ENCODE measurements around the gene TSPAN17.

TSPAN17 gene

DNA sequence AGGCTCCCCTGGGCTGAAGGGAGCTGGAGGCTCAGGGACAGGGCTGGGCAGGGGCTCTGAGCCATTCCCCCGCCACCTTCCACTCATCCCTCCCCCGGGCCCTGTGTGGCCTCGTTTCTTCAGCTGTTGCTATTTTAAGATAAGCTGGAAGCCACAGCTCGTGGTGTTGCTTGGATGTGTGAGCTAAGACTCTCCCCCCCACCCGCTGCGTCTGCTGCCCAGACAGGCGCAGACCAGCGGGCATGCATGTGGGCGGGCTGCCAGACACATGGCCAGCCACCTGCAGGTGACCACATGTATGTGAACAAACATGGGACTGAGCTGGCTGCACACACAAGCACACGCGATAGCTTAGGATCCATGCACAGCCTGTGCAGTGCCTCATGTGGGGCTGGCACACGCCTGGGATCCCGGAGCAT, 25.6 kb upstream of the TSPAN17 start:
- no peak for FAIRE-seq

DNA sequence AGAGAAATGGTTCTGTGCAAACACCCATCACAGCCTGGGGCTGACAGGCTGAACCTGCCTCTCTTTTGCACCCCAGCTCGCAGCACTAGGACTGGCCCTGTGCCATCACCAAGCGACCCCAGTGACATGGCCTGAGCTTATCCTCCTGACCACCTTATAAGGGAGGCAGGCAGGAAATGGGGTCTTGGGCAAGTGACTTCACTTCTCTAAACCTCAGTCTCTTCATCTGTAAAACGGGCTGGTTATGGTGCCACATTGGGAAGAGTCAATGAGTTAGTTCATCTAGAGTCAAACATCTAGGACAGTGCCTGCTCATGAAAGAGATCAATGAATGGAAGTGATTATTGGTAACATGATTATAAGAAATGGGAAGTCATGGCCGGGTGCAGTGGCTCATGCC, 23.1 kb upstream of the TSPAN17 start:
- no peak for FAIRE-seq

DNA sequence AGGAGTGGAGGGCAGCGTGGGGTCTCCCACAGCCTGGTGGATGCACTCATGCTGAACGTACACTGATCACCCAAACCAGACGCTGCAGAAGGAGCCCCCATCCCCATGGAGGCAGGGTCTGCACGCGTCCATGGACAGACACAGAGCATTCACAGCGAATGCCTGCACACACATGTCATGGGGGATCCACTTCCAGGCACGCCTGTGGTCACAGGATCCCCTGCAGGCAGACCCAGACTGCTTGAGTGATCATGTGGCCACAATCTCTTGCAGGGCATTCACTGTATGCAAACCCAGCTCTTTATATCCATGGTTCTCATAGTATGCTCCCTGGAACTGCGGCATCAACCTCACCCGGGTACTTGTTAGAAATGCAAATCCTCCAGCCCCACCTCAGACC, 22.3 kb upstream of the TSPAN17 start:
- FAIRE-seq: no peak

DNA sequence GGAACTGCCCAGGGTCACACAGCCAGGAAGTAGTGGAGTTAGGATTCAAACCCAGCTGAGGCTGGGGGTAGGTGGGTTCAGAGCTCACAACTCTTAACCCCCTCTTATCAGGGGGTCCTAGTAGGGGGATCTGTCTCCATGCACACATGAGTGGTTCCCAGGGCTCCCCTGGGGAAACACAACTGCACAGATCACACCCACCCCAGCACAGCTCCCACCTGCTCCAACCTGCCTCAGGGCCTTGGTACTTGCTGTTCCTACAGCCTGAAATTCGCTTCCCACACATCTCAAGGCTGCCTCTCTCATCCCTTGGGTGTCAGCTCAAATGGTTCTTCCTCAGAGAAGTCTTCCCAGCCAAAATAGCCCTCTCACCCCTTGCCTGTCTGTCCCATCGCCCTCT, 21.8 kb upstream of the TSPAN17 start:
- FAIRE-seq: no peak

DNA sequence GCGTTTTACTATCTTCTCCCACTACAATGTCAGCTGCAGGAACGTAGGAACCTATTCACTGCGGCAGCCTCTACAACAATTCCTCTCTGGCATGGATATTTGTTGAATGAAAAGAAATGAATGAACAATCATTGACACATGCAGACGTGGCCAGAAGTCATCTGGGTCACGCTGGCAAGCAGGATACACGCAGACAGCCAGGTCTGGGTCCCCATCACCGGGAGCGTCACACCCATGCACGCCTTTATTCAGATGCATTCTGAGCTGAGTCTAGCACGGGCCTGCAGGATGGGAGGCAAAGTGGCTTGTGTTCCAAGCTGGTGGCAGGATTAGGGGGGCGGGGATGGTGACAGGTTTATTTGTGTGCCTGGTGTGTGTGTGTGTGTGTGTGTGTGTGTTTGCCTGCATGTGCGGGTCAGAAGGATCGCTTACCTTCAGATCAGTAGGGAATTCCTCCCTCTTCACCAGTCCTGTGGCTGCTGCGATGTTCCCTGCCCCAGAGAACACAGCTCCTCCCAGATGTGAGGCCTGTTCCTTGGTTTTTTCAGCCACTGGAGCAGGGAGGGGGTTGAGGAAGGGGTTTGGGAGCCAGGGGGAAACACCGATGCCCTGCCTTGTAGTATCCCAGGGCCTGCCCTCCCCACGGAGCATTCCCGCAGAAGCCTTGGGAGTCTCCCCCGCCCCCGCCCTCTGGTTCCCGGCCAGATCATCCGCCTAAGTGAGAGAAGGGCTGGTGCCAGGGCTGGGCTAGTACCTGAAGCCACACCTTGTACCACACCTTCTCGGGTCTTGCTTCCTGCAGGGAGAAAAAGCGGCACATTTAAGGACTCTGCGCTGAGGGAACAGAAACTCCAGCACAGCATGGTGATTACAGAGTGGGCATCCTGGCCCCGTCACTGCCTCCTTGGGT, 21.1 kb upstream of the TSPAN17 start:
- no peak for FAIRE-seq

DNA sequence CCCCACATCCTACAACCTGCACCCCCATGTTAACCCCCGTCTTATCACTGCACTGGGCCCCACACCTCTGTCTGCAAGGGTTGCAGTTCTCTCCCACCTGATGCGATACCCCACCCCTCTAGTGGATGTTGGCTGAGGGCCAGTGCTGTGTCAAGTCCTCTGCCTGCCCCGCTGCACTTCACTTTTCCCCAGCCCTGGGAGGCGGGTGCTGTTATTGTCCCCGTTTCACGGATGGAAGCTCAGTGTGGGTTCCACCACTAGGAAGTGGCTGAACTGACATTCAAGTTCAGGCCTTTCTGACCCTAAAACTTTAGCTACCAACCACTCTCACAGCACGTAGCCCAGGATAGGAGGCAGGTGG, 20.4 kb upstream of the TSPAN17 start:
- no peak for FAIRE-seq

DNA sequence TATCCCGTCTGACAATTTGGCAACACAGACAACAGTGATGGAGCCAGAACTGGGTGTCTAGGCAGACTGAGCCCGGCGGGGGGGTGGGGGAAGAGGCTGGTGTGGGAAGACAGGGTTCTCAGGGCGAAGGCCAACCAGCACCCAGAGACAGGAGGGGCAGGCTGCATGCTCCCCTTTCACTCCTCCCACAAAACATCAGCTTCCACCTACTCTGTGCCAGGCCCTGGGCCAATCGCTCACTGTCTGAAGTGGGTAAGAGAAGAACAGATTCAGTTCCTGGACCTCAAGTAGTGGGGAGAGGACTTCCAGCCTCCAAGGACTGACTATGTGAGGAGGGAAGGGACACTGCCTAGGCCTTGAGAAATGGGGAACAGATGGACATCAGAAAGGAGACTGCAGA, 19.7 kb upstream of the TSPAN17 start:
- FAIRE-seq: no peak

DNA sequence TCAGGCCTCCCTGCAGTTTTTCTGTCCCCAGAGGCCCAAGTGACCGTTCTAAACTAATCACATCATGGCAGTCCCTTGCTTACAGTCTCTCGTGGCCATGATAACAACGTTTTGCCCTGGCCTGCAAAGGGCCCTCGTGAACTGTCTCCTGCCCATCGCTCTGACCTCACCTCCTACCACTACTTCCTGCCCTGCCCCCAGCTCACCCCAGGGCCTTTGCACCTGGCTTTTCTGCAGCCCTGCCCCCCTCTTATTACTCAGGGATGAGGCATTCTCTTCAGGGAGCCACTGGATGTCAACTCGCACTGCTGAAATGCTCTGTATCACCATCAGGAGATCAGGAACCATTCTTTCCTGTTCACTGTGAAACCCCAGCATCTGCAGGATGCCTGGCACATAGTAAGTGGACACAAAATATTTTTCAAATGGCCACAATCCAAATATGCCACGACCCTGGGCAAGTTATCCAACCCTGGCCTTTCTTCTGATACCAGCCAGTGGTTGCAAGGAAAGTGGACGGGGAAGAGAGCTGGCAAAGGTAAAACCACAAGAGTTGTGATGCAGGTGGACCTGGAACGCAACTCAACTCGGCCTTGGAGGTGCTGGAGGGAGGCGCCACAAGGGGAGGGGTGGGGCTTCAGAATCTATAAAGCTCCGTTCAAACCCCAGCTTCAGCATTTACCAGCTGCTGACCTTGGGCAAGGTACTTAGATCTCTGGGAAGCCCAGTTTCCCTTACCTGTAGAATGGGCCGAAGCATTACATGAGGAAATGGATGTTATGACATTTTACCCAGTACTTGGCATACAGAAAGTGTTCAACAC, 18.7 kb upstream of the TSPAN17 start:
- FAIRE-seq: no peak

DNA sequence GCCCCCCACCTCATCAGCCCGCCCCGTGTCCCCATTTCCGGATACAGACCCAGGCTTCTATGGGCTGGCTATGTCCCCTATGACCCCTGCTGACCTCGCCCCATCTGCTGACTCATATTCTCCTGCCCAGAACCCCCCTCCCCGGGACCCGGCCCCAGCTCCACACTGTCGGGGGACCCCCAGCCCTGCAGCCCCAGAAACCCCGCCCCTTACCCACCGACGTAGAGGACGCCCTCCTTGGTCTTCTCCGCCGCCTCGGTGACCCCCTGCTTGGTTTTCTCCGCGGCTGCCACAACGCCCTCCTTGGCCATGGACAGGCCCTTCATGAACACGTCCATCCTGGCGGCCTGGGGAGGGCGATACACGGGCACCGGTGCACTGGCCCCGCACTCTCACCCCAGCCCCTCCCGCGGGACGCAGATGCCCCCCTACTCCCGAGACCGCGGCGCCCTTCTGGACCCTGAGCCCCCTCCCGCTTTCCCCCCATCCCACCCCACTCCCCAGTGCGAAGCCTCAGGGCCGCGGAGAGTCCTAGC, 17.9 kb upstream of the TSPAN17 start:
- FAIRE-seq: no peak

DNA sequence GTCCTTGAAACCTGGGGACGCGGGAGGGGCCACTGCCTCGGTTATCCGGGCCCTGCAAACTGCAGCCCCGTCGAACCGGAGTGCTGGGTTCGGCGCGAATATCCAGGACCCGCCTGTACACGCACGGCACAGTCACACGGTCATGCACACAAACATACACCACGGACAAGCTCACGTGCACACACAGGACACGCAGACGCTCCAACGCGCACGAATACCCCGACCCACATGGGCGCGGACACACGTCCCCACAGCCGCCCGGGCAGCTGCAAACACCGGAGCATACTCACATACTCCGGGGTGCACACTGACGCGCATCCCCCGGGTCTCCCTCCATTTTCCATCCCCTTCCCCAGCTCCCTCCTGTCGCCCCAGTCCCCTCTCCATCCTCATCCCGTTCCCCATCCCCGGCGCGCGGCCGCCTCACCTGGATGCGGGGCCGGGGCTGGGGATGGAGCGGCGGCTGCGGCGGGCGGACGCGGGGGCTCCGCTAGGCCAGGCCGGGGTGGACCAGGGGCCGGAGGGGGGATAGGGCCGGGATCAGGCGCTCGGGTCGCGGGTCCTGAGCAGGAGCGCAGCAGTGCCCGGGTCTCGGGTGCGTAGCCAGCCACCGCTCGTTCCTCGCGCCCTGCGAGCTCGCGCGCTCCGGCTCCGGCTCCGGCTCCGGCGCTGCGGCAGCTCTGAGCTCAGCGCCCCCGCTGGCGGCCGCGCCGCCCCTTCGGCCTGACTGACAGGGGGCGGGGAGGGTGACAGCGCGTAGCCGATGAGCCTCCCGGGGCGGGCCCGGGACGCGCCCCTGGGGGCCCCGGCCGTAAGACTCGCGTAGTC, 17.2 kb upstream of the TSPAN17 start, which contains the start of the genes EIF4E1B and SNCB:
EIF4E1B (plus strand) TSS at position 823 of the 828 bp plus-strand sequence. CDS start 12,113 bp downstream, outside the sequence.
SNCB (minus strand) TSS at position 682 of the 828 bp plus-strand sequence. CDS start 880 bp downstream, outside the sequence.
- FAIRE-seq: no peak

DNA sequence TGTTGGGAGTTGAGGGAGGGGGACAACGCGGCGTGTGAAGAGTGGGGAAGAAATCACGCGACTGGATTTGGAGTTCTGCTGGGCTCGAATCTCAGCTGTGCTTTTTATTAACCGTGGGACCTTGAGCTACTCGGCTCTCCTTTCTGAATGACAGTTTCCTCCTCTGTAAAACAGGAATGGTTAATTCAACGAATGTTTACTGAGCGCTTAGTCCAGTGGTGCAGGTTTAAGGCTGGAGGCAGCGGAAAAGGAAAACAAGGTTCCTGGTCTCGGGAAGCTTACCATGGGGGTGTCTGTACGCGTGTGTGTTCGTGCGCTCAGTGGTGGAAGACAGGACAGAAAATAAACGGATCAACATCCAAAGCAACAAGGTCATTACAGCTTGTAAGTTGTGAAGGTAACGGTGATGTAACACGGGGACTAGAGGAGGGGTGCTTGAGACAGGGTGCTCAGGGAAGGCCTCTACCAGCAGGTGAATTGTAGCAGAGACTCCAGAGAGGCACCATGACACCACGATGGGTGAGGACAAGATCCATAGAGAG, 16.5 kb upstream of the TSPAN17 start:
- FAIRE-seq: no peak

DNA sequence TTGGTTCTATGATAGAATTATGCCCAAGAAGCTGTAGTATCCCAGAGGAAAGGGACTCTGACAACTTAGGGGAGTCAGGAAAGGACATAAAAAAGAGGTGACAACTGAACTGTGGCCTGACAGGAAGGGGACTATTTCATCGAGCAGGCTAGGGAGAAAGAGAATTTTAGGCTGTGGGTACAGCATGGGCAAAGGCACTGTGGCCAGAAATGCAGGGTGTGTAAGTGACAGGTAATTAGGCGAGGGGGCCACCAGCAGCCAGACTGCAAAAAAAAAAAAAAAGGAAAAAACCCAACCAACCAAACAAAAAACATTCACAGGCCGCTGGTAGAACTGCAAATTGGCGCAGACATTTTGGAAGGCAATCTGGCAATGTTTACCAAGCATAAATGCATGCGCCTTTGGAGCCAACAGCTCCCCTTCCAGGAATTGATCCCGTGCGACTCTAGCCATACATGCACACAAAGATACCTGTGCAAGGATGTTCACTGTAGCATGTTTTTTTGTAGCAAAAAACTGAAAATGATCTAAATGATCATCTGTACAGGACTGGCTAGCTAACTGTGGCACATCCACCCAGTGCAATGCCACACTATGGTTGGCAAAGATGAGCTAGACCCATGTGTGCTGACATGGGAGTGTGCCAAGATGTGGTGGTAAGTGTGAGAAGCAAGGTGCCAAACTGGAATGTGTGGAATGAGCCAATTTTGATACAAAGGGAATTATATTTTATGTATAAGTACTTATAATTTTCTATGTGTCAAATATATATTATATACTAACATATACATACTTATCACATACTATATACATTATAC, 15.7 kb upstream of the TSPAN17 start:
- no peak for FAIRE-seq

DNA sequence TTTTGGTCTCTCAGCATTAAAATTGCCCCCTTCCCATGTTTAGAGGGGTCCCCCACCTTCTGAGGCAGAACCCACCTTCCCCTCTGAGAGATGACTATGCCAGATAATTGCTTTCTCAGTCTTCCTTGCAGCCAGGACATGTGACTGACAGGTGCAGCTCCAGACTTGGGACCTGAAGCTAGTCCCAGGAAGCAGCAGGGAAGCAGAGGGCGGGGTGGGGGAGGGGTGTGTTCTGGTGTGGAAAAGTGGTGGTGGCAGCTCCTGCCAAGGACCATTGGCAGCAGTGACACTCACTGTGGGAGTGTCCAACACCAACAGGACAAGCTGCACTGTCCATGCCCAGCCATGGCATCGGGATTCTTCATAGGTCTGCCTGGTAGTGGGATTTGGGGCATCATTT, 14.5 kb upstream of the TSPAN17 start:
- FAIRE-seq: no peak

DNA sequence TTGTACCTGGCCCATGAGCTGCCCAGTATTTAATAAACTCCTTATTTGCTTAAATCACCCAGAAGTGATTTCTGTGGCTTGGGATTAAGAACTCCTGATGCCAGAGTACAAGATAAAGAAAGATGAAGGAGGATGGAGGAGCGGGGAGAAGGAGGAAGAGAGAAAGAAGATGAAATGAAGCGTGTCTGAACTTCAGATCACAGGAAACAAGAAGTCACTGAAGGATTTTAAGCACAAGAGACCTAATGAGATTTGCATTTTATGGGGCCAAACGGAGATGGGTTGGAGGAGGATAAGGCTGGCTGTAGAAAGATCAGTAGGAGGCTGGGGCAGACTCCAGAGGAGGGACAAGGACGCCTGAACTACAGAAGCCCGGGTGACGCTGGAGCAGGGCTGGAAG, 13.7 kb upstream of the TSPAN17 start:
- no peak for FAIRE-seq

DNA sequence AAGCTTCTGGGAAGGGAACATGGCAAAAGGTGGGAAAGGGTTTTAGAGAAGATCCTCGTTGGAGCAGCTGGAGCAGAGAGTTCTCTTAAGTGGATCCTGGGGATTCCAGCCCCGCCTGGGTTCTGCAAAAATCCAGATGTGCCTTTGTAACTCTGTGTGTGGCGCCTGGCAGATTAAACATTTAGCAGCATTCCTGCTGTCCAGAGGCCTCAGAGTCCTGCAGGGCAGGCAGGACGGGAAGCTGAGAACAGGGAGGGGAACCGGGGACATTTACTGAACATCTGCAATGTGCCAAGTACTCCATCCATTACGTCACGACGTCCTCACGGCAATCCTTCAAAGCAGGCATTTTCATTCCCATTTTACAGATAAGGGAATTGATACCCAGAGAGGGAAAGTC, 10.9 kb upstream of the TSPAN17 start:
- no peak for FAIRE-seq

DNA sequence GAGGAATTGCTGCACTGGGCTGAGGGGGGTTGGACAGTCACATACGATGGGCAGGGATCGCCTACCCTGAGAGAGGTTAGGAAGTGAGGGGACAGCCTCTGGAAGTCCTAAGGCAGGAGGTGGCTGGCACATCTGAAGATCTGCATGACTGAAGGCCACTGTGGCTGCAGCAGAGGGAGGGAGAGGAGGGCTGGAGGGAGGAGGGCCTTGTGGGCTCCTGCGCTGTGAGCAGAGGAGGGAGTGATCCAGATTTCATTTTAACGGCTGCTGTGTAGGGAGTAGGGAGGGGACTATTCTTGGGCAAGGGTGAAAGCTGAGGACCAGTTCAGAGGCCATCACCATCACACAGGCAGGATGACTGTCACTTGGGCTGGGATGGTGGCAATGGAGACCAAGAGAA, 9.7 kb upstream of the TSPAN17 start:
- no peak for FAIRE-seq

DNA sequence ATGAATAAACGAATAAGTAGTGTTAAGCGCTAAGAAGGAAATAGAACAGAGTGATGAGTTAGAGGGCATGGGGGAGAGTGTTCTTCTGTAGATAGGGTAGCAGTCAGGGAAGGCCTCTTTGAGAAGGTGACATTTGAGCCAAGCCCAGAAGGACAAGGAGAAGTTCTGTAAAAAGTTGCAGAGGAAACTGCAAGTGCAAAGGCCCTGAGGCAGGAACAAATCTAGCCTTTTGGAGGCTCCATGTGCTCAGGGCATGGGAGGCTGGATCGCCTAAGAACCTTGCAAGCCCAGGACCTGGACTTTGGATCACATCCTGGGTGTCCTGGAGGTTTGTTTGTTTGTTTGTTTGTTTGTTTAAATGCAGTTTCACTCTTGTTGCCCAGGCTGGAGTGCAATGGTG, 8.8 kb upstream of the TSPAN17 start:
- no peak for FAIRE-seq

DNA sequence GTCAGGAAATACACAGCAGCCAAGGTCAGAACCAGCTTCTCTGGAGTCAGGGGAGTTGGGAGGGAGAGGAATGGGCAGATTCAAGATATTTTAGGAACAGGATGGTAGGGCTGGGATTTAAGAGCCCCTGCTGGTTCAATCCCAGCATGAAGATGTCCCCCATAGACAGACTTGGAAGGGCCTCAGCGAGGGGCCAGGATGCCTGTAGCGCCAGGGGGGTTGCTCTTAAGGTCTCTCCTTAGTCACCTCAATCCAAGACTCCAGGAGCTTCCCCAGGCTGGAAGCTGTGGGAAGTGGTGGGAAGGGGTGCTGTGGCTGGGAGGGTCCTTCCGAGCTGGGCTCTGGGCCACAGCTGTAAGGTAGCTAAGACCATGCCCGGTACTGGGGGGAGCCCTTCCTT, 8.1 kb upstream of the TSPAN17 start:
- no peak for FAIRE-seq

DNA sequence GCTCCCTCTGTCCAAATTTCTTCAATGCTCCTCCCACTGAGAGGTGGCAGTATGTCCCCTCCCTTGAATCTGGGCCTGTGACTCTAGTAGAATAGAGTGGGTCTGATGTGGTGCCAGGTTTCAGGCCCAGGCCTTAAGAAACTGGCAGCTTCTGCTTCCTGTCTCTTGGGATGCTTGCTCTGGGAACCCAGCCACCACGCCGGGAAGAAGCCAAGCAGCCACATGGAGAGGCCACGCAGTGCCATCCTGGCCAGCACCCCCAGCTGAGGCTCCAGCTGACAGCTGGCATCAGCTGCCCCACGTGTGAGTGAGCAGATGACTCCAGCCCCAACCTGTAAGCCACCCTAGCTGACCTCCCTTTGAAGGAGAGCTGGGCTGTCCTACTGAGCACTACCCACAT, 7.3 kb upstream of the TSPAN17 start:
- FAIRE-seq: no peak

DNA sequence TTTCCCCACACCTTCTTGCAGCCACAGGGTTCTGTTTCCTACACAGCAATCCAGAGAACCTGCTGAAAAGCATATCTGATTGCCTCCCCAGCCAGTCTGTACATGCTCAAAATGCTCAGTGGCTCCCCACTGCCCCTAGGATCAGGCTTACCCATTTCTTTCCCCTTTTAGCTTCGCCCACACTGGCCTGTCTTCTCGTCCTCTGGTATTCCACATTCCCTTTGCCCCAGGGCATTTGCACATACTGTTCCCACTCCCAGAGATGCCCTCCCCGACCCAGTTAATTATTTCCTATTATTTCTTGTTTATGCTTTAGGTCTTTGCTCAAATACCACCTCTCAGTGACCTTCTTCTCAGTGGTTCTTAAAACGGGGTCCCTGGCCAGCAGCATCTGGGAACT, 6.7 kb upstream of the TSPAN17 start:
- no peak for FAIRE-seq

Data from colon (tissue), 2 donors.